Islet precursor cell (in vitro differentiated cells): Measurements from ENCODE around the gene PDE1C.
"Not testable (repeated sequence)": the region's sequence is repeated elsewhere in the genome, so short reads cannot be mapped to it uniquely, and the experiment has no call there.

ENCODE experiments used
- DNase-seq: peaks from one replicate; pipeline ENCODE4 v3.0.0-alpha.2; 2018

Gene PDE1C

DNA sequence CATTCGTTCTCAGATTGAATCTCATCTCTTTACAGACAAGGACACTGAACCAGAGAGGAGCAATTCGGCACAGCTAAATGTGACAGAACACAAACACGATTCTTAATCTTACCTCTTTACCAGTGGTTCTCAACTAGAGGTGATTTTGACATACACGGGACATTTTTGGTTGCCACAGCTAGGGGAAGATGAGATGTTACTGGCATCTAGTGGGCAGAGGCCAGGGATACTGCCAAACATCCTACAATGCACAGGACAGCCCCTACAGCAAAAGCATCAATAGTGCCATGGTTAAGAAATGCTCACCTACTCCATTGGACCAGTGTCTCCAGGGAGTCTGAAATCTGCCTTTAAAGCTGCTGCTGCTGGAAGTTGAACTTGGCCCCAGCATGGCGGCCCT is 27.3 kb downstream of the PDE1C start:
- DNase-seq: no peak

DNA sequence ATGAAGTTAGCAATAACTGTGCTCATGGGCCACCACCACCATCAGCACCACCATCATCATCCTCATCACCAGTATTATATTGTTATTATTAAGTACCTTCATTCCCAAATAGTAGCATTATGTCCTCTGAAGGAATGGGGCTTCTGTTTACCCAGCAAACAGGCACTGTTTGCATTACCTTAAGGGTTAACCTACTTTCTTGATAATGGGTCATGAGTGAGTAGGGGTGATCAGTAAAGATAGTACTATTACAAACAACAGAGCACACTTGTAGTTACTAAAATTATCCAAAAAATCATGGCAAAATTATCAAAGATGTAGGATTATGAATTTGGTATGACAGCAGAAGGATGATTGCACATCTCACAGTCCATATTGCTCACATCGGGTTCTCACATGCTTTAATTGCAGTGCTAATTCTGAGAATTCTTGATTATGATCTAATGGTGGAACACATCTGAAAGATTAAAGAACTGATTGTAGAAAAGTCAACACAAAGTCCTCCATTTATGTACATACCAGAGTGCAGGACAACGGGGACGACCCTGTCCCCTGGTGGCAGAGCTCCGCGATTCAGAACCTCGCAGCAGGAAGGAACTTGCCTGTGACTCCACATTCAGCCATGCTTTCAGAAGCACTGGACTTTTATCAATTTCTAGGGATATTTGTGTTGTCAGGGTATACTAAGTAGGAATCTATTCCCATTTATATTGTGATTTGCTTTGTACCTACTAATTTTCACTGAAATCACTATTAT is 31.0 kb downstream of the PDE1C start:
- no peak for DNase-seq

DNA sequence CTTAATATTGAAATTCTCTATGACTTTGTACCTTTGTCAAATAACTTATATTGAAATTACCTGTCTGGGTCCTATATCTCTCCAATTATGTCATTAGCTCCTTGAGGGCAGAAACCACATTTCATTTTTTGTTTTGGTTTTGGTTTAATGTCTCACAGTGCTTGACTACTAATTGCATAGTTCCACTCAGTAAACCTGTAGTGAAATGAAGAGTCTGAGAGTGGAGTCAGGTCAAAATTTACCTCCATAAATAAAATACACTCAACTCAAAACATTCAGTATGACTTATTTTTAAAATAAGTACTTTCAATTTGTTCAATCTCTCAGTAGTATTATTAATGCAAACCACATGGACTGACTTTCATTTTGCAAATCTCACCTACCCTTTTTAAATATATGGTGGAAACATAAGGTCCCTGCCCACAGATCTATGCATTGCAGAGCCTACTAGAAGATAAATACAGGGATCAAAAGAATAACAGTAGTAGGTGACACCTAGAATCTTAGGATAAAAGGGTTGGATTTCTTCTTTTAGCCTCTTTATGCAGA is 32.5 kb downstream of the PDE1C start:
- no peak for DNase-seq

DNA sequence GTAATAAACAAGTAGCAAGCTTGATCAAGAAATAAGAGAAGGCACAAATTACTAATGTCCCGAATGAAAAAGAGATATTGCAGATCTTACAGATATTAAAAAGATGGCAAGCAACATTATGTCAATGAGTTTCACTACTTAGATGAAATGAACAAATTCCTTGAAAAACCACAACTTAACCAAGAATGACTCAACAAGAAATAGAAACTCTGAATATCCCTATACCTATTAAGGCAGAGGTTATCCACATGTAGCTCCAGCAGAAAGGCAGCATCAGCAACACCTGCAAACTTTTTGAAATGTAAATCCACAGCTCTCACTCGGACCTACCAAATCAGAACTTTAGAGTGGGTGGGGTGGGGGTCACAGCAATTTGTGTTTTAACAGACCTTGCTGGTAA is 33.6 kb downstream of the PDE1C start:
- DNase-seq: no peak

DNA sequence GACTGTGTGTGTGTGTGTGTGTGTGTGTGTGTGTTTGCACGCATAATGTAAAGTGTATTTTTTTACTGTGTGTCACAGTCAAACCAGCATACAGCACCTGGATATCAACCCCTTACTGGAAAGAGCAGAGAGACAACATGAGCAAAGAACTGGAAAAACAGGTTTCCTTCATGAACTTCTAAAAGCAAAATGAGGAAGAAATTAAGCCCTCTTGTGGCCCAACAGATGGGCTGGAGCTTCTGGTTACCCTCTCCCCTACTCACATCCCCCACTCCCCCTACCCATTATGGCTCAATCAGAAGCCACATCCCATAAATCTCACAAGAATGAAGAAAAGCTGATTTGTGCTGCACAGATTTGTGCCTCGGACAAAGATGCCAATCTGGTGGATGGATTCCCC is 36.2 kb downstream of the PDE1C start:
- no peak for DNase-seq

DNA sequence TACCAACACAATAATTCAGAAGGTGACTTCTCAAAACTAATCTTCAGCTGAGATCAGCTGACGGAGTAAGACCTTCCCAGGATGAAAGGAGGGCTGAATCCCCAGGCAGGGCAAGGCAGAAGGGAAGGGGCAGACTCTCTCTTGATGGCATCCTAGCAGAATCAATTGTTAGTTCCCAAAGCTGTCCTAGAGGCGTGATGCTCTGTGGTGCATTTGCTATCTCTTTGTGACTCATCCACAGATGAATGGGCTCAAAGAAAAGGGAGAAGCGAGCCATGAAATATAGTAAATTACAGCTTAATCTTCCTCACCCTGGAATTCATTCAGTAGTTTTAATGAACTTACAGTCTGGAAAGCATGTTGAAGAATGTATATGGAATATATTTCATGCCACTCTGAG is 37.2 kb downstream of the PDE1C start:
- no peak for DNase-seq

DNA sequence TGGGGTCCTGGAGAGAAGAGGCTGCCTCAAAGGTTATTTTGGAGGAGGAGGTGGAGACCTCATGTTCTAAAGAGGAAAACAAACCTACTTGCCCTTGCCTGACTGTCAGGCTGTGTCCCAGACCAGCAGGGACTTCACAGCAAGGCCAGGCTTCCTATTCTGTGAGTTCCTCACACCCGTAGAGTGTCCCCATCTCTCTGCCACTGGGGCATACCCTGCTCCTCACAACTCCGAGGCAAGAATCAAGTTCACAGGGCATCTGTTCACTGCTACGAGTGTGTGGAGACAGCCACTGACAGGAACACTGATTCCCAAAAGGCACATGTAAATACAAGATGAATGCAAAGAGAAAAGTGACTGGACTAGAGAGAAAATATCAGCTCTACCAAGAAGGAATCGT is 38.0 kb downstream of the PDE1C start:
- no peak for DNase-seq

DNA sequence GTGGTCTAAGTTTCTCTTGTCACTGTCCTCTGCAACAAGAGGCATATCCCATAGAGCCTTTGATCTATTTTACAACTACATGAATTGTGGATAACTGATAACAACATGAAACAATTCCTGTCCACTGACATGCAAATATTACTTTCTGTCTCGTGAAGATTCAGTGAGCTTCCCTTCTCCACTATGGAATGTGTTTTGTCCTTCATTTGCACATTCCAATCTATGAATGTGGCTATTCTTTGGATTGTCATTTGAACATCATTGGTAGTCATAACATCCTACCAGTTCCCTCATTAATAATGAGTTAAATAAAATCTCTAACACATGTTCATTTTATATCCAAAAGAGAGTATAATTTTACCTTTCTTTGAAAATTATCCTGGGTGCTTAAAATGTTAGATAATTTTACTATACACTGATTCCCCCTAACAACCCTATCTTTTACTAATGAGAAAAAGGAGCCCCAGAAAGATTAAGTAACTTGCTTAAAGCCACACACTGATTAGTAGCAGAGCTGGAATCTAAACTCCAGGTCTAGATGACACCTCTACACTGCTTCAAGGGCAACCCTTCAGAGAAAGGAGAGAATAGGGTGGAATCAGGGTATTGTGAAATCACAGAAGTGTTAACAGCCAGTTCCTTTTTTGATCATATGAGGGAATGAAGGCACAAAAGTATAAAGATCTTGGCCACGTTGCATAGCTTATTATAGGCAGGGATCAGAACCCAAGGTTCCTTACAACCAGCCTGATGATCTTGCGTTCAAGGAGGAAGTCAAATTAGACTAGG is 39.1 kb downstream of the PDE1C start:
- DNase-seq: no peak

DNA sequence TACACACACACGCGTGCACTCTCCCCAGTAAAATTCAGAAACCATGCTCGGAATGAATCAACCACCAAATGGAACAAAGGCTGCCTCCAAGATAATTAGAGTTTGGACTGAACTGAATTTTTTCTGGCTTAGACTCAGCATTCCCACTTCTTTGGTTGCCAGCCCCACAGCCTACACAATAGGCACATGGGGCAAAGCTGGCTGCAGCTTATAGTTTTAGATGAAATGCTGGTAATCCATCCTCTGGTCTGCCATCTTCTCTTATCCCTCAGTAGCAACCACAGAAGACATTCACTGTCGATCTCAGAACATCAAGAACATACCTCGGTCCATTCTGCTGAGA is 44.2 kb downstream of the PDE1C start:
- no peak for DNase-seq

DNA sequence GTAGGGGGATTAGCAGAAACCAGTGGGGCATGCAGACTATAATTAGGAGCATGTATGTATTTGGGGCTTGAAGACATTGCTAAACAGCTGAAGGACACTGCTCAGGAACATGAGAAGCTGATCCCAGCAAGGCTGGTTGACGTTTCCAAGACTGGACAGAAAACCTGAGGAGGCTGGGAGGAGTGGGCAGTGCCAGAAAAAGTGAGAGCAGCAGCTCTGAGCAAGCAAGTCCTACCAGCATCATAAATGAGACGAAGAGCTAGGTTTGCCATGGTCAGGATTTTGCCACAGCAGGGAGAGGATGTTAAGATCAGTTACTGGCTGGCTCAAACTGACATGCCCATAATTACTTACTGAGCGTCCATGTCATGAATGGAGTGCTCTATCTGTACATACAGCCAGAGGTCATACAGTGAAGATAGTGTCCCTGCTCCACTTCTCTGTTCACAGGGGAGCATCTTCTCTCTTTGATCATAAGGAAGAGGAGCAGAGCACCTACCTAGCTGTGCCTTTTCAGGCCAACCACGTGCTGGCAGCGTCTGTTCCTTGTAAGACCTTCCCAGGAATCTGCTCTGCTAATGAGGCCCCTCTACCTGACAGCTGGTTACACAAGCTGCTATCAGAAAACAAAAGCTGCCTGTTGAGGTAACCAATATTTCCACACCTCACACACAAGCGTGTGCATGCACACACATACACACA is 44.7 kb downstream of the PDE1C start:
- no peak for DNase-seq

DNA sequence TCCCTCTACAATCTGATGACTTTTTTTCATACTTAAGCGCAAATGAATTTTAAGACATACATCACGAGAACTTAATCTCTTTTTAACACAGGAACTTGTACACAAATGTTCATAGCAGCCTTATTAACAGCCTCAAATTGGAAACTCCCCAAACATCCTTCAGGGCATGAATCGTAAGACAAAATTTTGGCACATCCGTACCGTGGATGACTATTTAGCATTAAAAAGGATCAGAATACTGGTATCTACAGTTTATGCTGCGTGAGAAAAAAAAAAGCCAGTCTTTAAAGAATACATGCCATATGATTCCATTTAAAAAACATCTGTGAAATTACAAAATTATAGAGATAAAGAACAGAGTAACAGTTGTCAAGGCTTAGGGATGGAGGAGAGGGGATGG is 46.8 kb downstream of the PDE1C start:
- no peak for DNase-seq

DNA sequence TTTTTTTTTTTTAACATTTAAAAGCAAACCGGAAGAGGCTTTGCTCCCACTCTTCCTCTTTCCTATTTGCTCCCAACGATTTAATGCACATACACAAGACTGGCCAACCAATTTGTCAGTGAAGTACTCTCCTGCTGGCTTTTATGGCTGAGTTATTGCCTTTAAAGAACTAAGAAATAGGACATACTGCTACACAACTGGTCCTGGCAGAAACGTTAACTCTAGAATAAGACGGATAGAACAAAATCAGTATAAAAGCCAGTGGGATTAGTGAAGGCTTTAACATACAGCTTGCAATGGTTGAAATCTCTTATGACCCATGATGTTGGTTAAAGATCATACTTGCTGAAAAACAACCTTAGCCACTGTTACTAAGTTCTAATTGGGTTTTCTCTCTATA is 47.2 kb downstream of the PDE1C start:
- no peak for DNase-seq

DNA sequence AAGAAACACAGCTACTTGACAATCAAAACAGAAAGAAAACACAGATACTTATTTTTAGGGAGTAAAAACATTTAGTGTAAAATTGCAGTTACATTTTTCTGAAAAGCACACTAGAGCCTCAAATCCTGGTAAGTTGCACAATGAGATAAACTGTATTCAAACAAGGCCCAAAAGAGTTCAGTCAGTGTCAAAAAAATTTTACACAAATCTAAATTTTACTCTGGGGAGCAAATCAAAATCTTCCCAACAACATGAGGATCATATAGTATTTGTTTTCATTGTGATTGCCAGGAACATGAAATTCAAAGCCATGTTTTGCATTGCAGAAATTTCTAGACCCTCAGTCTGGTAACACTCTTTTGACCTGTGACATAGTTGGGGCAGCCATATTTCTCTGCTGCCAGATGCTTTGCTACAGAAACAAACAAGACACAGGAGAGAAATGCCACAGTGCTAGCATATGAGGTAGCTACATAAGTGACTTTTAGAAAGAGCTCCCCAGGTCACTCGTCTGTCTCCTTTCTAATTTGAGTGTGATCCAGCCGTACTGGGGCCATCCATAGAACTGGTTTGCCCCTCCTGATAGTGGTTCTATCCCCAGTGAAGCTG is 49.6 kb downstream of the PDE1C start:
- DNase-seq: no peak

DNA sequence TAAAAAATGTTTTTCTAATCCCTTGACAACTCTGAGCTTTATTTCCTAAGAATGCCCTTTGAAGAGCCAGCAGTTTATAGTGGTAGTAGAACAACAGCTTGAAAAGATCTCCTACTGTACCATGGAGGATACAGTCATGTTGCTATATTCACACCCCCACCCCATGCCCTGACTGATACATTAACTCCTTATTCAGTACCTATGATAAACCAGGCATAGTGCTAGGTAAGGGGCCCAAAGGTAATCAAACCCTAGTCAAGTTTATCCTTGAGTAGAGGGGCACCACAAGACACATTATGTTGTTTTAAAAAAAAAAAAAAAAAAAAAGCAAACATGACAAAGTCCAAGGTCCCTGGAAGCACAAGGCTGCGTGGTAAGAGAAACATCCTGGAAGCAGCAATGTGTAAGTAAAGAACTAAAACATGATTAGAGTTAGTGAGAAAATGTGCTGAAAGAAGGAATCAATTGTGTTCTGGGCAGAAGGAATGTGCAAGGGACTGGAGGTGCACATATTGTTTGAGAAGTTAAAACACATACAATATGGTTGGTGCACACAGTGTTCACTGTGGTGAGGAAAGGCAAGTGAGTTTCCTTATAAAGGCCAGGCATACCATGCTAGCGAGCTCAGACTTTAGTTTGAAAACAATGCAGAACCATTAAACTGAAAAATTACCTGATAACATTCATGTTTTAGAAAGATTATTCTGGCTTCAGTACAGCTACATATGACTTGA is 51.2 kb downstream of the PDE1C start:
- DNase-seq: no peak

DNA sequence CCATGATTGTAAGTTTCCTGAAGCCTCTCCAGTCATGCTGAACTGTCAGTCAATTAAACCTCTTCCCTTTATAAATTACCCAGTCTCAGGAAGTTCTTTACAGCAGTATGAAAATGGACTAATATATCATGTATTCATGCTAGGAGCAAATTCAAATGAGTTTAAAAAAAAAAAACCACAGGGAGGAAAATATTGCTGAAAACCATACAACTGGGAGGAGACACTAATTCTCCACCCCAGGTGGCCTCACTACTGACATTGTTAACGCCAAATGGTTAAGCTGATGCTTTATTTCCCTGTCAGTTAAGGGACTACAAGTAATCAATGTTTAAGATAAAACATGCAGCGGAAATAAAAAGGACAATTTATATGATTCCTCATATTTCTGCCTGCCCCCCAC is 55.1 kb downstream of the PDE1C start:
- DNase-seq: no peak

DNA sequence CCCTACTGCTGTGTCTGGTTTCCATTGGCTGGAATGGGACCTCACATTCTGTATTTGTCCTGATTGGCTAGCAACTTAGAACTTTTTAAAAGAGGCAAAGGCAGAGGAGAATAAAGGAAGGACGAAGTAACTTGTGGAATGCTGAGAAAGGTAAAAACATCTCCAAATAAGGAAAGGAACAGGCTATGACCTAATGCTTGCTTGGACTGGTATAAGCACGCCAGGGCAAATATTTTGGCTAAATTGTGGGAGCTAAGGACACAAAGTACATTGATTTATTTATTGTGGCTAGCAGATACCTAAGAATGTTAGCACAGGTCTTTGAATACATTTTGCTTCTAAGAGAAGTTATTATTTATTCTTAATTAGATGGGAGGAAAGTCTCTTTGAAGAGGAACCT is 56.7 kb downstream of the PDE1C start:
- DNase-seq: not testable (repeated sequence)

DNA sequence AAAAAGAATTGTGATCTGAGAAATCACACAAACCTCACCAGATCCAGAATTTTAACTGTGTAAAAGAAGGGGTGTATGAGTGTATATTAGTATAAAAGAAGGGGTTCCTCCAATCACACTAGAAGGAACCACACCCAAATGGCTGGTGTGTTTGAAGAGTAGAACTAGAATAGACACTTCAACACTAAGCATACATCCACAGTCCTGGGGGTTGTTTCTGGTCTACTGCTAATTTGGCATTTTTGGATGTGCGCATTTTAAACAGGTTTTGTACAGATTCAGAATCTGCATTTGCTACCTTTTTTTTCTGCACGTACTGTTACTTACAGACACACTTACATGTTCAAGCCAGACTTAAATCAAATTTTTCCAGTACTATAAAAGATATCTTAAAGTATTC is 64.6 kb downstream of the PDE1C start:
- DNase-seq: no peak

DNA sequence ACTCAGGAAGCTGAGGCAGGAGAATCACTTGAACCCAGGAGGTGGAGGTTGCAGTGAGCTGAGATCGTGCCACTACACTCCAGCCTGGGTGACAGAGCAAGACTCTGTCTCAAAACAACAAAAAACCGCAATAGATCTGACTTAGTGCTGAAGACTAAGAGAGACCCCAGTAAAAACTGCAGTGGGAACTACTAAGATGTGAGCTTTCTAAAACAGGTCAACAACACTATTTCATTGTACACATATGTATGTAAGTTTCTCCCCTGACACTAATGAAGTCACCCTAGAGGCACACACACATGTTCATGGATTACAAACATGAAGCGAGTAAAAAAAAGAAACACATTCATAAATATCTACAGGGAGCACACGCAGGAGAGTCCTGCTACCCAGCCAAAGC is 68.3 kb downstream of the PDE1C start:
- no peak for DNase-seq

DNA sequence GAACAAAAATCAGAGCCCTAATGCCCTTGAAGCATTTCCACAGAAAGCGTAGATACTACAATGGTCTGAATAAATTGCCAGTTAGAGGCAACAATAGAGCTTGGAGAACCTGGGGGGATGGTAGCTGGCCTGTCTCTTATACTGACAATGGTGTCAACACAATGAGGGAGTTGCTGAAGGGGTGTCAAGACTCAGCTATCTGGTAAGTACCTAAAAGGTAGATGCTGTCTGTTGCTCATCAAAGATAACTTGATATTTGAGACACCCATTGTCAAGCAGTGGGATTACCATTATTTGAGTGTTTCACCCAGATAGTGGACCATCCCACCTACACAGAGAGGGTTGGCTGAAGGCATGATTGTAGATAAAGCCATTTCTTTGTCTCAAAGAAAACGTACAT is 72.8 kb downstream of the PDE1C start:
- no peak for DNase-seq

DNA sequence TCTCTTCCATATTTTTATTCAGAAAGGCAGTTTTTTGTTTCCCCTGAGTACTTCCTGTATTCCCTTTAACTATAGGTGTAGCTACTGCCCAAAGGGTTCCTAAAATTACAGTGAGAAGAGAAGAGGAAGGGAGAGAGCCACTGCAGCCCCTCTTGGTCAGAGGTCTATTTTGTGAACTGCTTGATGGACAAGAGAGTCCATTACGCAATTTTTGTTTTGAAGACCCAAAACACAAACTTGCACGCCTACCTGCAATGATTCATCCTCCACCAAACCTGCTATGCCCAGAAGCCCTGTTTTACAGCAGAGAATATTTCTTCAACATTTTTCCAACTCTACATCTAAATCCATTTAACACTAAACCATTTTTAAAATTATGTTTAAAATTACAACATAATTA is 75.1 kb downstream of the PDE1C start:
- no peak for DNase-seq

DNA sequence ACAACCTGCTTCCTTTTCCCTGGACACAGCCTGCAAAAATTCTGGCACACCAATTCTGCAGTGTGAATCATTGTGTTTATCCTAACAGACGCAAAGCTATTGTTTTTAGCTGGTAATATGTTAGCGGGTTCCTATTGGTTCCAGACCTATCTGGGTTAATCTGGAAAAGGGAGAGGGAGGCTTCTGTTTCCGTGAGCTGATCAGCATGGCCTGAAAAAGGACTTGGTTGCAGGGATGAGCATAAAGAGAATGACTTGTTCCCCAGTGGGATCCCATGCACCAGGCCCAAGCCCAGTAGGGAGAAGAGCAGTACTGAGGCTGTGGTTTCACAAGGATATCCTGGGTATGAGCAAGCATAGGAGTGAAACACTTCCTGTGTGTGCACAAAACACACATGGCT is 78.4 kb downstream of the PDE1C start:
- no peak for DNase-seq

DNA sequence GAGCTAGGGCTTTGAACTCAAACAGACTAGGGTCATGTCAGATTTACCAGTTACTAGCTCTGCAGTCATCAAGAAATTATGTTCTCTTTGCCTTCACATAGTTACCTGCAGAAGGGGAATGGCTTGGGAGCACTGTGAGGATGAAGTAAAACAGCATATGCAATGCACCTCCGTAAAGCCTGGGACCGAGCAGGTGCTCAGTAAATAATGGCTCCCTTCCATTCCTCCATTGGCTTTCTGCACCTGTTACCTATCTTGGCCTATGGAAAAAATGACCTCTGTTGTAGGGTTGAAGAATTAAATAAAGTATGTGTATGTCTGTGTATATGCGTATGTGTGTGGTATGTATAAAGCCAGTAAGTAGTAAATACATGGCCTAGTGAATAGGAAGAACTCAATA is 78.8 kb downstream of the PDE1C start:
- no peak for DNase-seq
